ENCODE results near the gene KRTAP5-8.

GRCh38 chr11:71490044-71490730, 47.6 kb upstream of the KRTAP5-8 start:
- no peak for TF ChIP-seq GATA3 (IDR thresholded peaks at IDR 0.05; ENCODE audit: low read depth, low read length)
- TF ChIP-seq GATA2 (IDR thresholded peaks at IDR 0.05; ENCODE audit: low read depth, low read length): no peak

Data from SH-SY5Y (cell line).